K562 (cell line): Measurements from ENCODE around the gene SRRM5. TPM values are rescaled to one million over a fixed set of nuclear protein-coding genes. Genes with fewer than 3 reads are reported as not detected.

Source experiments
- FOS ChIP-seq: IDR thresholded peaks from 3 replicates; pipeline ENCODE4 v1.6.1; 2011; ENCODE audit not compliant: insufficient read length; ENCODE audit errors: extremely low read depth
- HNRNPL ChIP-seq: fragments of 200-400 bp; formaldehyde crosslinking; IDR thresholded peaks from 2 replicates; pipeline ENCODE4 v1.6.1; 2017; ENCODE audit warnings: low read depth, mild to moderate bottlenecking, low read length
- JUN ChIP-seq, 2 experiments: sonication (generic) in 1 of 2; formaldehyde crosslinking in 1 of 2; IDR thresholded peaks; 2 replicates each; pipeline versions ENCODE4 v1.6.1 to v1.8.0; 2012 to 2022; ENCODE audit warnings: borderline replicate concordance in 2 of 2, mild to moderate bottlenecking in 2 of 2, improper control_type of control experiment in 1 of 2, low read depth in 1 of 2, low read length in 1 of 2, missing genetic modification reagents in 1 of 2
- KDM1A ChIP-seq, 2 experiments: fragments of 450-650 bp; IDR thresholded peaks; 2 replicates each; pipeline ENCODE4 v1.6.1; 2016; ENCODE audit warnings: mild to moderate bottlenecking in 2 of 2
- LEF1 ChIP-seq: fragments of 450-650 bp; IDR thresholded peaks from 2 replicates; pipeline ENCODE4 v1.6.1; 2016; ENCODE audit warnings: mild to moderate bottlenecking
- MAFF ChIP-seq: IDR thresholded peaks from 2 replicates; pipeline ENCODE4 v1.6.1; 2012; ENCODE audit warnings: low read length, improper control_type of control experiment
- MCM5 ChIP-seq: fragments of 450-650 bp; IDR thresholded peaks from 2 replicates; pipeline ENCODE4 v1.6.1; 2016; ENCODE audit warnings: low read depth
- MECOM ChIP-seq: fragments of 250-450 bp; sonication (Bioruptor Pico); IDR thresholded peaks from 2 replicates; pipeline ENCODE4 v1.8.0; 2022; ENCODE audit warnings: inconsistent platforms
- NFE2 ChIP-seq: IDR thresholded peaks from 2 replicates; pipeline ENCODE4 v1.6.1; 2014; ENCODE audit warnings: antibody characterized with exemption, low read depth
- NFE2L1 ChIP-seq: fragments of 450-650 bp; IDR thresholded peaks from 2 replicates; pipeline ENCODE4 v1.6.1; 2016; ENCODE audit warnings: missing genetic modification characterization, low read depth, mild to moderate bottlenecking, missing compliant biosample characterization, moderate library complexity, borderline replicate concordance
- NFIX ChIP-seq: fragments of 250-450 bp; sonication (Bioruptor Pico); IDR thresholded peaks from 2 replicates; pipeline ENCODE4 v1.4.0; 2020; ENCODE audit warnings: low read depth, mild to moderate bottlenecking, moderate library complexity
- TOE1 ChIP-seq, 2 experiments: fragments of 450-650 bp in 1 of 2; sonication (generic) in 1 of 2; formaldehyde crosslinking in 1 of 2; IDR thresholded peaks; 2 replicates each; pipeline versions ENCODE4 v1.7.1 to v1.8.0; 2016 to 2022; ENCODE audit warnings: borderline replicate concordance in 2 of 2, mild to moderate bottlenecking in 2 of 2, antibody characterized with exemption in 1 of 2, inconsistent platforms in 1 of 2, low read depth in 1 of 2, missing genetic modification reagents in 1 of 2, moderate library complexity in 1 of 2
- ZFP1 ChIP-seq: fragments of 450-650 bp; formaldehyde crosslinking; IDR thresholded peaks from 2 replicates; pipeline ENCODE4 v1.4.0; 2020; ENCODE audit warnings: mild to moderate bottlenecking, mixed read lengths
- ZNF311 ChIP-seq: fragments of 250-450 bp; sonication (Bioruptor Pico); IDR thresholded peaks from 2 replicates; pipeline ENCODE4 v1.4.0; 2020; ENCODE audit warnings: mild to moderate bottlenecking, moderate library complexity
- polyA plus RNA-seq, 8 experiments: library from polyadenylated mRNA; depleted of rRNA in 4 of 8; stranded (reverse) in 5 of 8; unstranded in 3 of 8; fragments of >200 nt; fragmentation: Nextera tagmentation in 2 of 8; fragmentation: Illumina TruSeq in 1 of 8; extraction: Ambion mirVana in 2 of 8; extraction: Trizol in 1 of 8; gene quantifications; 2 replicates each; pipeline versions ENCODE4 v1.2.1 to v1.2.3, GENCODE V29; 2011 to 2014; ENCODE audit warnings: inconsistent platforms in 1 of 8, missing spikeins in 1 of 8
- total RNA-seq, 7 experiments: library from RNA; depleted of rRNA in 6 of 7; stranded (reverse); fragments of >200 nt in 6 of 7; fragmentation: Illumina TruSeq in 2 of 7; extraction: Trizol in 2 of 7; gene quantifications; 2 replicates each; pipeline versions ENCODE4 v1.2.1 to v1.2.3, GENCODE V29; 2011 to 2021; ENCODE audit warnings: low replicate concordance in 1 of 7
- TF ChIP-seq, protein P1 (sequence below), 2 experiments: IDR thresholded peaks; 2 replicates each; pipeline ENCODE4 v1.6.1; 2012; ENCODE audit warnings: improper control_type of control experiment in 2 of 2, low read depth in 2 of 2, low read length in 2 of 2, borderline replicate concordance in 1 of 2
- TF ChIP-seq, protein P2 (sequence below): fragments of 250-450 bp; sonication (Bioruptor Pico); IDR thresholded peaks from 2 replicates; pipeline ENCODE4 v1.4.0; 2020; ENCODE audit warnings: borderline replicate concordance
- TF ChIP-seq, protein P3 (sequence below): sonication (generic); formaldehyde crosslinking; IDR thresholded peaks from 2 replicates; pipeline ENCODE4 v1.8.0; 2022; ENCODE audit warnings: mild to moderate bottlenecking, missing genetic modification reagents
- TF ChIP-seq, protein P4 (sequence below): fragments of 450-650 bp; IDR thresholded peaks from 2 replicates; pipeline ENCODE4 v1.6.1; 2016; ENCODE audit warnings: mild to moderate bottlenecking

Gene SRRM5
- total and polyA plus RNA-seq, 9 of the 15 experiments (the other 6 are each of a cell fraction or from before 2014, with no cell fraction given), result 0.09 to 0.45 (median 0.18) TPM; not detected in 2

DNA sequence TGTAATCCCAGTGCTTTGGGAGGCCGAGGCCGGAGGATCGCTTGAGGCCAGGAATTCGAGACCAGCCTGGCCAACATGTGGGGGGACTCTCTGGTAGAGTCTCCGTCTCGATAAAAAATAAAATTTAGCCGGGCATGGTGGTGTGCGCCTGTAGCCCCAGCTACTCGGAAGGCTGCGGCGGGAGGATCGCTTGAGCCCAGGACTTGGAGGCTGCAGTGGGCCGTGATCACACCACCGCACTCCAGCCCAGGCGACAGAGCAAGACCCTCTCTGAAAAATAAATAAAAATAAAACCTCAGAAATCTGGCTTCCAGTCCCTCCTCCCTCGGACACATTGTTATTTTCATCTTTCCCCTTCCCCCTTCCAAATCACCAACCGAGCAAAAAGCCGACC, 16.3 kb upstream of the SRRM5 start (continued):
- TF ChIP-seq, protein P1, sequence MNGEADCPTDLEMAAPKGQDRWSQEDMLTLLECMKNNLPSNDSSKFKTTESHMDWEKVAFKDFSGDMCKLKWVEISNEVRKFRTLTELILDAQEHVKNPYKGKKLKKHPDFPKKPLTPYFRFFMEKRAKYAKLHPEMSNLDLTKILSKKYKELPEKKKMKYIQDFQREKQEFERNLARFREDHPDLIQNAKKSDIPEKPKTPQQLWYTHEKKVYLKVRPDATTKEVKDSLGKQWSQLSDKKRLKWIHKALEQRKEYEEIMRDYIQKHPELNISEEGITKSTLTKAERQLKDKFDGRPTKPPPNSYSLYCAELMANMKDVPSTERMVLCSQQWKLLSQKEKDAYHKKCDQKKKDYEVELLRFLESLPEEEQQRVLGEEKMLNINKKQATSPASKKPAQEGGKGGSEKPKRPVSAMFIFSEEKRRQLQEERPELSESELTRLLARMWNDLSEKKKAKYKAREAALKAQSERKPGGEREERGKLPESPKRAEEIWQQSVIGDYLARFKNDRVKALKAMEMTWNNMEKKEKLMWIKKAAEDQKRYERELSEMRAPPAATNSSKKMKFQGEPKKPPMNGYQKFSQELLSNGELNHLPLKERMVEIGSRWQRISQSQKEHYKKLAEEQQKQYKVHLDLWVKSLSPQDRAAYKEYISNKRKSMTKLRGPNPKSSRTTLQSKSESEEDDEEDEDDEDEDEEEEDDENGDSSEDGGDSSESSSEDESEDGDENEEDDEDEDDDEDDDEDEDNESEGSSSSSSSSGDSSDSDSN (IDR thresholded peaks at IDR 0.05; ENCODE audit: borderline replicate concordance in 1 of 2, low read depth in 2 of 2, low read length in 2 of 2), result no peak
- TF ChIP-seq NFE2L1 (tag) (no peak), KDM1A (IDR thresholded peaks at IDR 0.05) (peak; percentile 79; a peak in 3 of 4 replicates), TOE1 (IDR thresholded peaks at IDR 0.05; ENCODE audit: borderline replicate concordance) (no peak; the same call in 1 of the 2 replicates), TOE1 (CRISPR knock-in tag; IDR thresholded peaks at IDR 0.05; ENCODE audit: borderline replicate concordance, low read depth) (no peak), ZNF311 (CRISPR knock-in tag) (no peak), MCM5 (no peak), LEF1 (no peak), HNRNPL (no peak), MAFF (no peak), ZFP1 (CRISPR knock-in tag) (no peak), JUN (IDR thresholded peaks at IDR 0.05; ENCODE audit: borderline replicate concordance, low read depth, low read length) (no peak), JUN (CRISPR knock-in tag; IDR thresholded peaks at IDR 0.05; ENCODE audit: borderline replicate concordance) (no peak; the same call in 1 of the 2 replicates), NFIX (CRISPR knock-in tag) (no peak), MECOM (CRISPR knock-in tag) (no peak), NFE2 (no peak), FOS (no peak)
- TF ChIP-seq, protein P2, sequence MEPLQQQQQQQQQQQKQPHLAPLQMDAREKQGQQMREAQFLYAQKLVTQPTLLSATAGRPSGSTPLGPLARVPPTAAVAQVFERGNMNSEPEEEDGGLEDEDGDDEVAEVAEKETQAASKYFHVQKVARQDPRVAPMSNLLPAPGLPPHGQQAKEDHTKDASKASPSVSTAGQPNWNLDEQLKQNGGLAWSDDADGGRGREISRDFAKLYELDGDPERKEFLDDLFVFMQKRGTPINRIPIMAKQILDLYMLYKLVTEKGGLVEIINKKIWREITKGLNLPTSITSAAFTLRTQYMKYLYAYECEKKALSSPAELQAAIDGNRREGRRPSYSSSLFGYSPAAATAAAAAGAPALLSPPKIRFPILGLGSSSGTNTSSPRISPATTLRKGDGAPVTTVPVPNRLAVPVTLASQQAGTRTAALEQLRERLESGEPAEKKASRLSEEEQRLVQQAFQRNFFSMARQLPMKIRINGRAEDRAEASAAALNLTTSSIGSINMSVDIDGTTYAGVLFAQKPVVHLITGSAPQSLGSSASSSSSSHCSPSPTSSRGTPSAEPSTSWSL (CRISPR knock-in tag), result no peak
- TF ChIP-seq, protein P3, sequence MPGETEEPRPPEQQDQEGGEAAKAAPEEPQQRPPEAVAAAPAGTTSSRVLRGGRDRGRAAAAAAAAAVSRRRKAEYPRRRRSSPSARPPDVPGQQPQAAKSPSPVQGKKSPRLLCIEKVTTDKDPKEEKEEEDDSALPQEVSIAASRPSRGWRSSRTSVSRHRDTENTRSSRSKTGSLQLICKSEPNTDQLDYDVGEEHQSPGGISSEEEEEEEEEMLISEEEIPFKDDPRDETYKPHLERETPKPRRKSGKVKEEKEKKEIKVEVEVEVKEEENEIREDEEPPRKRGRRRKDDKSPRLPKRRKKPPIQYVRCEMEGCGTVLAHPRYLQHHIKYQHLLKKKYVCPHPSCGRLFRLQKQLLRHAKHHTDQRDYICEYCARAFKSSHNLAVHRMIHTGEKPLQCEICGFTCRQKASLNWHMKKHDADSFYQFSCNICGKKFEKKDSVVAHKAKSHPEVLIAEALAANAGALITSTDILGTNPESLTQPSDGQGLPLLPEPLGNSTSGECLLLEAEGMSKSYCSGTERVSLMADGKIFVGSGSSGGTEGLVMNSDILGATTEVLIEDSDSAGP (CRISPR knock-in tag), result no peak
- TF ChIP-seq, protein P4, sequence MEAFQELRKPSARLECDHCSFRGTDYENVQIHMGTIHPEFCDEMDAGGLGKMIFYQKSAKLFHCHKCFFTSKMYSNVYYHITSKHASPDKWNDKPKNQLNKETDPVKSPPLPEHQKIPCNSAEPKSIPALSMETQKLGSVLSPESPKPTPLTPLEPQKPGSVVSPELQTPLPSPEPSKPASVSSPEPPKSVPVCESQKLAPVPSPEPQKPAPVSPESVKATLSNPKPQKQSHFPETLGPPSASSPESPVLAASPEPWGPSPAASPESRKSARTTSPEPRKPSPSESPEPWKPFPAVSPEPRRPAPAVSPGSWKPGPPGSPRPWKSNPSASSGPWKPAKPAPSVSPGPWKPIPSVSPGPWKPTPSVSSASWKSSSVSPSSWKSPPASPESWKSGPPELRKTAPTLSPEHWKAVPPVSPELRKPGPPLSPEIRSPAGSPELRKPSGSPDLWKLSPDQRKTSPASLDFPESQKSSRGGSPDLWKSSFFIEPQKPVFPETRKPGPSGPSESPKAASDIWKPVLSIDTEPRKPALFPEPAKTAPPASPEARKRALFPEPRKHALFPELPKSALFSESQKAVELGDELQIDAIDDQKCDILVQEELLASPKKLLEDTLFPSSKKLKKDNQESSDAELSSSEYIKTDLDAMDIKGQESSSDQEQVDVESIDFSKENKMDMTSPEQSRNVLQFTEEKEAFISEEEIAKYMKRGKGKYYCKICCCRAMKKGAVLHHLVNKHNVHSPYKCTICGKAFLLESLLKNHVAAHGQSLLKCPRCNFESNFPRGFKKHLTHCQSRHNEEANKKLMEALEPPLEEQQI, result no peak
